ENCODE measurements around the gene CPSF4L.
A peak's percentile ranks its signal among the peaks of the same experiment; 100 is the strongest.

CPSF4L gene

GRCh38 chr17:73231395-73231794, 30.3 kb downstream of the CPSF4L start:
- DNase-seq, result no peak

- DNase-seq, result no peak
These were observed 31.6 kb downstream of the CPSF4L start for GRCh38 chr17:73230088-73230487.

- no peak for DNase-seq
These were observed 32.9 kb downstream of the CPSF4L start for GRCh38 chr17:73228748-73229236.

- no peak for DNase-seq
These were observed 33.7 kb downstream of the CPSF4L start for GRCh38 chr17:73227944-73228343.

- DNase-seq, result no peak
These were observed 34.3 kb downstream of the CPSF4L start for GRCh38 chr17:73227379-73227778.

GRCh38 chr17:73226556-73227172, 35.0 kb downstream of the CPSF4L start:
- DNase-seq, result no peak

- no peak for DNase-seq
These were observed 36.9 kb downstream of the CPSF4L start for GRCh38 chr17:73224663-73225305.

- no peak for DNase-seq
These were observed 37.4 kb downstream of the CPSF4L start for GRCh38 chr17:73224237-73224636.

GRCh38 chr17:73223626-73224230, 38.0 kb downstream of the CPSF4L start:
- DNase-seq, result no peak

GRCh38 chr17:73215447-73215846, 46.2 kb downstream of the CPSF4L start:
- no peak for DNase-seq

GRCh38 chr17:73214851-73215250, 46.8 kb downstream of the CPSF4L start:
- no peak for DNase-seq

GRCh38 chr17:73214008-73214407, 47.7 kb downstream of the CPSF4L start:
- DNase-seq, result no peak

GRCh38 chr17:73211745-73212144, 49.9 kb downstream of the CPSF4L start:
- peak; percentile 41 for DNase-seq

- DNase-seq, result no peak
These were observed 51.5 kb downstream of the CPSF4L start for GRCh38 chr17:73210002-73210678.

GRCh38 chr17:73209436-73209835, 52.2 kb downstream of the CPSF4L start:
- DNase-seq, result no peak

GRCh38 chr17:73208139-73208827, 53.4 kb downstream of the CPSF4L start:
- no peak for DNase-seq

- DNase-seq, result no peak
These were observed 56.2 kb downstream of the CPSF4L start for GRCh38 chr17:73205459-73205961.

GRCh38 chr17:73203788-73204479, 57.7 kb downstream of the CPSF4L start:
- peak; percentile 15 for DNase-seq

GRCh38 chr17:73203135-73203787, 58.4 kb downstream of the CPSF4L start:
- DNase-seq, result no peak

GRCh38 chr17:73201215-73202069, 60.2 kb downstream of the CPSF4L start:
- no peak for DNase-seq

GRCh38 chr17:73200476-73200875, 61.2 kb downstream of the CPSF4L start:
- no peak for DNase-seq

Measured in stimulated activated naive CD4-positive, alpha-beta T cell treated with Interleukin-2 at 50 U/mL for 16 hours (primary cell).